Inflammatory macrophage (primary cell): Measurements from ENCODE around the gene SPON1.
"Not testable (repeated sequence)": the region's sequence is repeated elsewhere in the genome, so short reads cannot be mapped to it uniquely, and the experiment has no call there.

Experiments
- DNase-seq, 2 donors: peaks; one replicate each; pipeline ENCODE4 v3.0.0-alpha.2; 2020 to 2022

SPON1 gene

GRCh38 chr11:14252501-14252900 is 290.0 kb downstream of the SPON1 start:
- not testable (repeated sequence) for DNase-seq

- no peak for DNase-seq
Observed at GRCh38 chr11:14253421-14253820, 290.9 kb downstream of the SPON1 start.

- no peak for DNase-seq
Observed at GRCh38 chr11:14253840-14254239, 291.3 kb downstream of the SPON1 start.

- no peak for DNase-seq
Observed at GRCh38 chr11:14254533-14255237, 292.2 kb downstream of the SPON1 start.

- no peak for DNase-seq
Observed at GRCh38 chr11:14255238-14255534, 292.7 kb downstream of the SPON1 start.

DNA sequence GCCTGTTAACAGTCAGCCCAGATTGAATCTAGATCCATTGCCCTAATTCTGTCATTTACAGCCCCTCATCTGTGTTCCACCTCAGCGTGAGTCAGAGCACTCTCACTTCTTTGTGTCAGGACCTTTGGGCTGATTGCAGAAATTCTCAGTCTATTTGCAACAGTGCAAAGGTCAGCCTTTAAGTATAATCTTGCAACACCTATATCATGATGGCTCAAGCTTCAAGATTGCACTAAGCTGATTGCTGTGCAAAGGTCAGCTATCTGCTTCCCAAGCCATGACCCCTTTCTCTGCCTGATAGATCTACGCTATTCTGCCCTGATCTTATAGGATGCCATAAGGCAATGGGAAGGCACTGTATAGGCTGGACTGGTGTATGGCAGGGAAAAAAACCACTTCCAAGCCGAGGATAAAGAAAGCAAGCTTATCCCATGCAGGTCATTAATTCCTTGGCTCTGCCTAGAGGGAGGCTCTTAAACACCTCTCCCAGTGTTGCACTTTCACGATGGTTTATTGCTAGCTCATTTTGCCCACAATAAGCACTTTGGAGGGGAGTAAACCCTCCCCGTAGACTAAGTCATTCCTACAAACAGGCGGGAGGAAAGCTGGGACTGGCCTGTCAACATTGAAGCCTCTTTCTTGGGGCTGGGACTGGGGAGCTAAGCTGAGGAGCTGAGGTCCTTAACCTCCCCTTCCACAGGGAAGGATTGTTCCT is 295.9 kb downstream of the SPON1 start:
- peak; percentile 74 to 75 for DNase-seq

DNA sequence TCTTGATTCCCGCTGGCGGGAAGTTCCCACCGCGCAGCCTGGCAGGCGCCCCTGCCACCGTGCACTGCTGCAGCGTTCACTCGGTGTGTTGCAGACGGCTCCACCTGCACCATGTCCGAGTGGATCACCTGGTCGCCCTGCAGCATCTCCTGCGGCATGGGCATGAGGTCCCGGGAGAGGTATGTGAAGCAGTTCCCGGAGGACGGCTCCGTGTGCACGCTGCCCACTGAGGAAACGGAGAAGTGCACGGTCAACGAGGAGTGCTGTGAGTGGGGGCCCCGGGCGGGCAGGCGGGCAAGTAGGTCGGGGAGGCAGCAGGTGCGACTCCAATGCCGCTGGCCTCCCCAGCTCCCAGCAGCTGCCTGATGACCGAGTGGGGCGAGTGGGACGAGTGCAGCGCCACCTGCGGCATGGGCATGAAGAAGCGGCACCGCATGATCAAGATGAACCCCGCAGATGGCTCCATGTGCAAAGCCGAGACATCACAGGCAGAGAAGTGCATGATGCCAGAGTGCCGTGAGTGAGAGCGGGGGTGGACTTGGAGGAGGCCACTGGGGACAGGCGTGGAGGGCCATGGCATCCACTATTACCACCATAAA is 296.8 kb downstream of the SPON1 start:
- DNase-seq, result no peak

DNA sequence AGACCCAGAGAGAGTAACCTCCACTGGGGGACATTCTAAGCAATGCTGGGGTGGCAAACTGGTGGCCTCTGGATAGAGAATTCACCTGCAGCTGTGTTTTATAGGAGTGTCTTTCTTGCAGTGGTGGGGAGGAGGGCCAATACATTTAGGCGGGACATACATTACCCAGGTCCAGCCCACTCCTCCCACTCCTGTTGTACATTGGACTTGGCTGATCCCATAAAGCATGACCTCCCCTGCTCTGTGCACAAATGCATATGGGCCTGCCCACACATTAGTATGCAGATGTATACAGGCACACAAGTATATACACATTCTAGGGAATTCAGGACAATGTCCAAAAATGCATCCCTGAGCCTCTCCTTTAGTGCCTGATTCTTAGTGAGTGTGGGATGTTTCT is 297.4 kb downstream of the SPON1 start:
- no peak for DNase-seq

DNA sequence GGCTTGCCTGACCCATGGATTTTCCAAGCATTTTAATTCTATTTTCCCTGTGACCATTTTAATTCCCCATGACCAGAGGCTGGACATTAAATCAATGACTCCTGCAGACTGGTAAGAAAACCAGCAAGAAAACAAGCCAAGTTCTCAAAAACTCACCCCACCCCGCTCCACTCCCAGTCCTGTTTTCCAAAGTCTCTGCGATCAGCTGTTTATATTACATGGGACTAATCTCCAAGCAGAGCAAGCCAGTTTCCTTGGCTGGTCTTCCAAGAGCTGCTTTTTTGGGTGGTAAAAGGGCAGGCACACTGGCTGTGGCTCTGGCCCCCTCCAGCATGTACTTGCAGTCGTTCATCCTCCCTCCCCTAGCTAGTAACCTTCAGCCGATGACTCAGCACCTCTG is 298.5 kb downstream of the SPON1 start:
- DNase-seq, result no peak

GRCh38 chr11:14262271-14262846 is 299.8 kb downstream of the SPON1 start:
- DNase-seq, result no peak

DNA sequence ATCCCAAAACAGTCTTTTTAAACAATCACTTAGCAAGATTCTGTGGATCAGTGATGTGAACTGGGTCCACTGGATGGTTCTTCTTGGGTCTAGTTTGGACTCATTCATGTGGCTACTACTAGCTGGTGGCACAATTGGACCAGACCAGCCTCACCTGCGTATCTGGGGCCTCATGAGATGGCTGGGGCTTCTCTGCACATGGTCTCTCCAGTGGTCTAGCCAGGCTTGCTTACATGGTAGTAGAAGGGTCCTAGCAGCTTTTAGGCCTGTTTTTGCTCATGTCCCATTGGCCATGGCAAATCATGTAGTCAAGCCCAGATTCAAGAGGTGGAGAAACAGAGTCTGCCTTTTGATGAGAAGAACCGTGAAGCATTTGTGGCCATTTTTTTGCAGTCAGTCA is 302.4 kb downstream of the SPON1 start:
- DNase-seq, result no peak

DNA sequence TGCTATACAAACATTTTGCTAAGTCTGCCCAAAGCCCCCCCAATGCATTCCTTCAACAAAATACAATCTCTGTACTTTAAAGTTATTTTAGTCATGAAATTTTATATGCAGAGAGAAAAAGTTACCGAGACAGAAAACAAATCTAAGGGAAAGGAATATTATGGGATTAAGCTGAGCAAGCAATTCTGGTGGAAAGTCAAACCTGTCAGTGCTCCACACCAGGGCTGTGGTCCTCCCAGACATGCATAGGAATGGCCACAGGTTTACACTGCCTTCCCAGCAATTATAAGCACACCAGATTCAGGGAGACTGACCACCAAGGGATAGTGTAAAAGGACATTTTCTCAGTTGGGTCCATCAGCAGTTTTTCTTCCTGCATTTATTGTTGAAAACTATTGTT is 304.1 kb downstream of the SPON1 start:
- DNase-seq, result no peak

- DNase-seq, result no peak
Observed at GRCh38 chr11:14267861-14268635, 305.5 kb downstream of the SPON1 start.

DNA sequence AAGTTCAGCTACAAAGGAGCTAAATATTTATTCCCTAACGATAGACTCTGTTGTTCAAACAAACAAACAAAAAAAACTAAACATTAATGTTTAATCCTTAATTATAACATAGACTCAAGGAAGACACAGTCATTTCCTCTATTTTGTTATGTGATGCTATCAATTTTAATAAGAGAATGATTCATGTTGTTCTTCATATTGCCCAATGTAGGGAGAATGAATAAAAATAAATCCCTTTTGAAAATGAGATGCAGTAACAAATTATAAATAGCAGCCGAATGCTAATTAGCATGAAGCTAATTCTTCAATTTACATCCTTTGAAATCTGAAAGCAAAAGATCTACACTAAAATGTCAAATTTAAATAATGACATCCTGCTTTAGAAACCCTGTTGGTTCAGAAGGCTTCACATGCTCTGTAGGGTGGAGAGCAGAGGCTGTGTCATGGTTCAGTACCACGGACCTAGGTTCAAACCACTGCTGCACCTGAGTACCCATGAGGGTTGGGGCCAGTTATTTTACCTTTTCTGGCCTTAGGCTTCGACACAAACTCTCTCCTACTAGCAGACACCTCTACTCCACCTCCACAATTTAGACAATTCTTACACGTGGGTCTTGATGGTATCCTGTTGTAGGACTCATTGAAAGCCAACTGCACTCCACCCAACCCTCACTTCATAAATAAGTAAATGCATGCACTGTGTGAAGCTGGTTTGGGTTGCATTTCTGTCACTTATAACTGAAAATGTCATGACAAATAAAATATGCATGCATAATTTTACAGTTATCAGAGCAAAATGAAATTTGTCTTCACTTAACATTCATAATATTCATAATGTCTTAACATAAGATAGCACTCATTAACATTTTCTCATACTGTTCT is 307.4 kb downstream of the SPON1 start:
- DNase-seq, result no peak

- DNase-seq, result peak; percentile 87 to 89
Observed at GRCh38 chr11:14270690-14271542, 308.4 kb downstream of the SPON1 start.

DNA sequence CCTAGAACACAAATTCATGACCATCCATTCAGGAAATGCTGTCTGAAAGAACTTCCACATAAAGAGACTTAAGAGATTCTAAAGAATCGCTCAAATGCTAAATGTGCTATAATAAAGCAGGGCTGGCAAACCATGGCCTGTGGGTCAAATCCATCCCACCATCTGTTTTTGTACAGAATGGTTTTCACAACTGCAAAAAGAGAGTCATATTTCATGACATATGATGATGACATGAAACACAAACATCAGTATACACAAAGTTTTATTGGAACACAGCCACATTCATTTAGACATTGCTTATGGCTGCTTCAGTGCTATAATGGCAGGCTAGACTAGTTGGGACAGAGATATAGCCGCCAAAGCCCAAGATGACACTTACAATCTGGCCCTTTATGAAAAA is 311.4 kb downstream of the SPON1 start:
- DNase-seq, result no peak

DNA sequence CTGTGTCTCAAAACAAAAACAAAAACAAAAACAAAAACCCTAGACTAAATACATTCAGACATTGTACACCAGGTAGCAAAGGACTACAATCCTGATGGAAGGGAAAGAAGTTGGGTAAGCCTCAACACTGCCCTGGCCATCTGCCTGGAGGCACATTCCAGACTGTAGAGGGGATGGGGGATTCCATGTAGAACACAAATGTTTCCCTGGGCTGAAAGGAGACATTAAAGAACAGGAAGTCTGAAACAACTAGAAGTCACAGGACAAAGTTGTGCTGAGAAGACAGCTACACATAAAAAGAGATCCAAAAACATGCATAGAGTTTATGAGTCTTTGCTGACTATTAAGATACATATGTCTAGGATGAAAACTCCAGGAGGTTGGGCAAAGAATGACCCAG is 312.6 kb downstream of the SPON1 start:
- no peak for DNase-seq

DNA sequence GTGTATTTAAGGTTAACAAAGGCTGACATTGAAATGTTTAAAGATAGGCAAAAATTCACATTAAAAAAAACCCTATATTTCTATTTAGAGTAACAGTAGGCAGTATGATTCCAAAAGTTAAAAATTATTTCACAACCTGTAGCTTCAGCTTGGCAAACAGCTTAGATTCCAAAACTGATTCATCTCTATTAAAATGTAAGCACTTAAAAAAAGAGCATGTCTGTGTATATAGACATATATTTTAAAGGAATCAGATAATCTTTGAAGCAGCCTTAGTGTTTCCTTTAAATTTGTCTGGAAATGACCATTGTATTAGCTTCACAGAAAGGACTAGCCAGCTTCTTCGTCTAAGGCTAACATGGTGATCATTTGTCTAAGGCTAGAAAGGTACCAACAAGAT is 316.3 kb downstream of the SPON1 start:
- DNase-seq, result not testable (repeated sequence)

- peak in 1 of 2 donors; percentile 29 for DNase-seq
Observed at GRCh38 chr11:14288189-14288935, 325.8 kb downstream of the SPON1 start.

GRCh38 chr11:14290422-14290821 is 327.9 kb downstream of the SPON1 start:
- DNase-seq, result no peak
